ENCODE measurements around the gene SLC17A5.
"Not testable (repeated sequence)": the region's sequence is repeated elsewhere in the genome, so short reads cannot be mapped to it uniquely, and the experiment has no call there.

SLC17A5 gene

GRCh38 chr6:73562558-73562957 lies 91.2 kb downstream of the SLC17A5 start:
- H3K36me3 ChIP-seq (replicated peaks in 1 of 2; ENCODE audit: control insufficient read depth in 2 of 2, insufficient read depth in 2 of 2, low read length in 2 of 2) = no peaks in the 10 kb centered on the region
- no peak overlapping the region for H4K8ac ChIP-seq (ENCODE audit: low read depth, low read length)
- H3K4me3 ChIP-seq (ENCODE audit: low read length in 2 of 2) = no peak overlapping the region
- H3K4me1 ChIP-seq (ENCODE audit: control insufficient read depth in 2 of 2, insufficient read depth in 1 of 2, low read depth in 1 of 2, low read length in 2 of 2) = peaks cover 18 to 24% of the 10 kb centered on the region in 2 donors
- no peak for DNase-seq (ENCODE audit: low spot score)
- H3K14ac ChIP-seq (ENCODE audit: low read length) = no peak overlapping the region
- no peak overlapping the region for H3K27ac ChIP-seq (replicated peaks; ENCODE audit: low read length)
- no peak overlapping the region for H2BK120ac ChIP-seq (ENCODE audit: low read depth, low read length)
- no peak overlapping the region for H3K4me2 ChIP-seq (ENCODE audit: insufficient read depth, low read length, poor library complexity, severe bottlenecking)
- peaks cover 0 to 2% of the 10 kb centered on the region in 2 donors for H3K9me3 ChIP-seq (replicated peaks in 1 of 2; ENCODE audit: control insufficient read depth in 2 of 2, insufficient read depth in 1 of 2, low read depth in 1 of 2, low read length in 2 of 2)
- H2AFZ ChIP-seq (ENCODE audit: low read length) = no peak overlapping the region
- no peaks in the 10 kb centered on the region for H3K27me3 ChIP-seq (ENCODE audit: control insufficient read depth in 3 of 3, insufficient read depth in 3 of 3, low read depth in 1 of 3, low read length in 3 of 3)
- no peak overlapping the region for H2BK5ac ChIP-seq (ENCODE audit: low read length)
- H2BK12ac ChIP-seq (ENCODE audit: low read length) = no peak overlapping the region
- no peak overlapping the region for H2BK15ac ChIP-seq (ENCODE audit: low read length)
- no peak overlapping the region for H3K23ac ChIP-seq (ENCODE audit: low read depth, low read length, poor library complexity)
- WGBS, 2 donors (ENCODE audit: extremely low coverage in 2 of 2, insufficient read length in 2 of 2, insufficient replicate concordance in 1 of 2) = no CpG with 5 or more reads among the region's 2 CpGs
- no peaks in the 10 kb centered on the region for H3K79me1 ChIP-seq (ENCODE audit: low read depth, low read length)
- no peak overlapping the region for H3K9ac ChIP-seq (ENCODE audit: low read depth, low read length, poor library complexity)
- no peak overlapping the region for H2AK5ac ChIP-seq (ENCODE audit: low read depth, low read length)
- H3K18ac ChIP-seq (ENCODE audit: low read length) = no peak overlapping the region
- H3K4ac ChIP-seq (ENCODE audit: low read length) = no peak overlapping the region
- no peak overlapping the region for H4K91ac ChIP-seq (ENCODE audit: low read depth, low read length, poor library complexity)

DNA sequence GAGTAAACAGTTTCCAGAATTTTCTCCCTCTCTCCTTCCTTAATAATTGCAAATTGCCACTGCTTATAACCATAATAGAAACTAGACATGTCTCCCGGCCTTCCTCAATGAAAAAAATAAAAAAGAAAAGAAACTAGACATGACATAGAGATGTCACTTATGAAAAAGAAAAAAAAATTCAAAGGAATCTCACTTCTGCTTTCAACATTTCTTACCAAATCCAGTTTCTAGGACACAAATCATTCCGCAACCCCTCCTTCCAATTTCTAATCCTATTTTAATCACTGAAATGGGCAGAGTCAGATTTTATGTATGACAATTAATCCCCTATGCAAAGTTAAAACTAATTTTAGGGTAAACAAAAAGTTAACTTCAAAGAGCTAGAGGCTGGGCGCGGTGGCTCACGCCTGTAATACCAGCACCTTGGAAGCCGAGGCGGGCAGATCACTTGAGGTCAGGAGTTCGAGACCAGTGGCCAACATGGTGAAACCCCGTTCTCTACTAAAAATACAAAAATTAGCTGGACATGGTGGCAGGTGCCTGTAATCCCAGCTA lies 92.9 kb downstream of the SLC17A5 start:
- Histone ChIP-seq H2BK120ac (ENCODE audit: low read depth, low read length) (no peak overlapping the region), H3K27ac (replicated peaks; ENCODE audit: low read length) (no peak overlapping the region), H2AK5ac (ENCODE audit: low read depth, low read length) (no peak overlapping the region), H3K18ac (ENCODE audit: low read length) (no peak overlapping the region), H3K9ac (ENCODE audit: low read depth, low read length, poor library complexity) (no peak overlapping the region), H3K36me3 (replicated peaks in 1 of 2; ENCODE audit: control insufficient read depth in 2 of 2, insufficient read depth in 2 of 2, low read length in 2 of 2) (no peaks in the 10 kb centered on the region), H3K79me1 (ENCODE audit: low read depth, low read length) (no peaks in the 10 kb centered on the region), H4K91ac (ENCODE audit: low read depth, low read length, poor library complexity) (no peak overlapping the region), H3K27me3 (ENCODE audit: control insufficient read depth in 3 of 3, insufficient read depth in 3 of 3, low read depth in 1 of 3, low read length in 3 of 3) (no peaks in the 10 kb centered on the region), H3K4me2 (ENCODE audit: insufficient read depth, low read length, poor library complexity, severe bottlenecking) (no peak overlapping the region), H3K4me1 (ENCODE audit: control insufficient read depth in 2 of 2, insufficient read depth in 1 of 2, low read depth in 1 of 2, low read length in 2 of 2) (peaks cover 18 to 28% of the 10 kb centered on the region in 2 donors), H3K23ac (ENCODE audit: low read depth, low read length, poor library complexity) (no peak overlapping the region), H2BK15ac (ENCODE audit: low read length) (no peak overlapping the region), H2BK5ac (ENCODE audit: low read length) (no peak overlapping the region), H3K9me3 (replicated peaks in 1 of 2; ENCODE audit: control insufficient read depth in 2 of 2, insufficient read depth in 1 of 2, low read depth in 1 of 2, low read length in 2 of 2) (no peaks in the 10 kb centered on the region), H2AFZ (ENCODE audit: low read length) (peak overlapping the region; percentile 76), H4K8ac (ENCODE audit: low read depth, low read length) (no peak overlapping the region), H2BK12ac (ENCODE audit: low read length) (no peak overlapping the region), H3K4me3 (ENCODE audit: low read length in 2 of 2) (no peak overlapping the region), H3K14ac (ENCODE audit: low read length) (no peak overlapping the region), H3K4ac (ENCODE audit: low read length) (no peak overlapping the region)
- no peak for DNase-seq (ENCODE audit: low spot score)
- WGBS, 2 donors (ENCODE audit: extremely low coverage in 2 of 2, insufficient read length in 2 of 2, insufficient replicate concordance in 1 of 2) = 100% methylated on average over 1 of the region's 9 CpGs; no CpG with 5 or more reads in 1 of the 2 donors

GRCh38 chr6:73560182-73560732 lies 93.5 kb downstream of the SLC17A5 start:
- peaks cover 15 to 22% of the 10 kb centered on the region in 2 donors for H3K4me1 ChIP-seq (ENCODE audit: control insufficient read depth in 2 of 2, insufficient read depth in 1 of 2, low read depth in 1 of 2, low read length in 2 of 2)
- no peak overlapping the region for H4K8ac ChIP-seq (ENCODE audit: low read depth, low read length)
- no peak overlapping the region for H3K14ac ChIP-seq (ENCODE audit: low read length)
- no peak overlapping the region for H3K9ac ChIP-seq (ENCODE audit: low read depth, low read length, poor library complexity)
- no peaks in the 10 kb centered on the region for H3K36me3 ChIP-seq (replicated peaks in 1 of 2; ENCODE audit: control insufficient read depth in 2 of 2, insufficient read depth in 2 of 2, low read length in 2 of 2)
- H3K4me3 ChIP-seq (ENCODE audit: low read length in 2 of 2) = no peak overlapping the region
- no peak overlapping the region for H3K18ac ChIP-seq (ENCODE audit: low read length)
- H4K91ac ChIP-seq (ENCODE audit: low read depth, low read length, poor library complexity) = no peak overlapping the region
- H3K27me3 ChIP-seq (ENCODE audit: control insufficient read depth in 3 of 3, insufficient read depth in 3 of 3, low read depth in 1 of 3, low read length in 3 of 3) = no peaks in the 10 kb centered on the region
- DNase-seq (ENCODE audit: low spot score) = no peak
- H3K79me1 ChIP-seq (ENCODE audit: low read depth, low read length) = no peaks in the 10 kb centered on the region
- H3K23ac ChIP-seq (ENCODE audit: low read depth, low read length, poor library complexity) = no peak overlapping the region
- H3K9me3 ChIP-seq (replicated peaks in 1 of 2; ENCODE audit: control insufficient read depth in 2 of 2, insufficient read depth in 1 of 2, low read depth in 1 of 2, low read length in 2 of 2) = no peaks in the 10 kb centered on the region
- no peak overlapping the region for H2BK15ac ChIP-seq (ENCODE audit: low read length)
- no peak overlapping the region for H3K4ac ChIP-seq (ENCODE audit: low read length)
- no CpG with 5 or more reads among the region's 8 CpGs for WGBS, 2 donors (ENCODE audit: extremely low coverage in 2 of 2, insufficient read length in 2 of 2, insufficient replicate concordance in 1 of 2)
- no peak overlapping the region for H2BK12ac ChIP-seq (ENCODE audit: low read length)
- H2AFZ ChIP-seq (ENCODE audit: low read length) = peak overlapping the region; percentile 76
- peak overlapping the region; percentile 22 for H3K27ac ChIP-seq (replicated peaks; ENCODE audit: low read length)
- no peak overlapping the region for H2BK120ac ChIP-seq (ENCODE audit: low read depth, low read length)
- H2BK5ac ChIP-seq (ENCODE audit: low read length) = no peak overlapping the region
- H3K4me2 ChIP-seq (ENCODE audit: insufficient read depth, low read length, poor library complexity, severe bottlenecking) = no peak overlapping the region
- H2AK5ac ChIP-seq (ENCODE audit: low read depth, low read length) = no peak overlapping the region

DNA sequence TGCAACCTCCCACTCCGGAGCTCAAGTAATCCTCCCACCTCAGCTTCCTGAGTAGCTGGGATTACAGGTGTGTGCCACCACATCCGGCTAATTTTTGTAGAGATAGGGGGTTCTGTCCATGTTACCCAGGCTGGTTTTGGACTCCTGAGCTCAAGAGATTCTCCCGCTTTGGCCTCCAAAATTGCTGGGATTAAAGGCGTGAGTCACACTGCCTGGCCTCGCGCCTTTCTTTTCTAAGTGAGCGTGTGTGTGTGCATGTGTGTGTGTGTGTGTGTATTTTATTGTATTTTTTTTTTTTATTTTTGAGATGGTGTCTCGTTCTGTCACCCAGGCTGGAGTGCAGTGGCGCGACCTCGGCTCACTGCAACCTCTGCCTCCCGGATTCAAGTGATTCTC lies 94.4 kb downstream of the SLC17A5 start:
- H4K91ac ChIP-seq (ENCODE audit: low read depth, low read length, poor library complexity); H2BK5ac ChIP-seq (ENCODE audit: low read length); DNase-seq (ENCODE audit: low spot score); H3K36me3 ChIP-seq (replicated peaks in 1 of 2; ENCODE audit: control insufficient read depth in 2 of 2, insufficient read depth in 2 of 2, low read length in 2 of 2); H3K4me2 ChIP-seq (ENCODE audit: insufficient read depth, low read length, poor library complexity, severe bottlenecking); H3K4ac ChIP-seq (ENCODE audit: low read length); H4K8ac ChIP-seq (ENCODE audit: low read depth, low read length); H2BK12ac ChIP-seq (ENCODE audit: low read length); H3K9me3 ChIP-seq (replicated peaks in 1 of 2; ENCODE audit: control insufficient read depth in 2 of 2, insufficient read depth in 1 of 2, low read depth in 1 of 2, low read length in 2 of 2); H3K14ac ChIP-seq (ENCODE audit: low read length); H3K27me3 ChIP-seq (ENCODE audit: control insufficient read depth in 3 of 3, insufficient read depth in 3 of 3, low read depth in 1 of 3, low read length in 3 of 3); H2BK15ac ChIP-seq (ENCODE audit: low read length); H2AFZ ChIP-seq (ENCODE audit: low read length); H3K27ac ChIP-seq (replicated peaks; ENCODE audit: low read length); H3K4me3 ChIP-seq (ENCODE audit: low read length in 2 of 2); H3K79me1 ChIP-seq (ENCODE audit: low read depth, low read length); H2BK120ac ChIP-seq (ENCODE audit: low read depth, low read length); H3K9ac ChIP-seq (ENCODE audit: low read depth, low read length, poor library complexity); H2AK5ac ChIP-seq (ENCODE audit: low read depth, low read length); H3K23ac ChIP-seq (ENCODE audit: low read depth, low read length, poor library complexity): not testable (repeated sequence)
- H3K18ac ChIP-seq (ENCODE audit: low read length) = peak overlapping the region; percentile 72
- peaks cover 15 to 22% of the 10 kb centered on the region in 2 donors for H3K4me1 ChIP-seq (ENCODE audit: control insufficient read depth in 2 of 2, insufficient read depth in 1 of 2, low read depth in 1 of 2, low read length in 2 of 2)
- WGBS, 2 donors (ENCODE audit: extremely low coverage in 2 of 2, insufficient read length in 2 of 2, insufficient replicate concordance in 1 of 2) = no CpG with 5 or more reads among the region's 12 CpGs

All from neuronal stem cell (in vitro differentiated cells).